Measurements from ENCODE around the gene GSTK1.
A peak's percentile ranks its signal among the peaks of the same experiment; 100 is the strongest.

Gene GSTK1

GRCh38 chr7:143300959-143301935, 38.0 kb downstream of the GSTK1 start:
- no peak for DNase-seq

- no peak for DNase-seq
Observed at GRCh38 chr7:143303733-143304132, 40.5 kb downstream of the GSTK1 start.

DNA sequence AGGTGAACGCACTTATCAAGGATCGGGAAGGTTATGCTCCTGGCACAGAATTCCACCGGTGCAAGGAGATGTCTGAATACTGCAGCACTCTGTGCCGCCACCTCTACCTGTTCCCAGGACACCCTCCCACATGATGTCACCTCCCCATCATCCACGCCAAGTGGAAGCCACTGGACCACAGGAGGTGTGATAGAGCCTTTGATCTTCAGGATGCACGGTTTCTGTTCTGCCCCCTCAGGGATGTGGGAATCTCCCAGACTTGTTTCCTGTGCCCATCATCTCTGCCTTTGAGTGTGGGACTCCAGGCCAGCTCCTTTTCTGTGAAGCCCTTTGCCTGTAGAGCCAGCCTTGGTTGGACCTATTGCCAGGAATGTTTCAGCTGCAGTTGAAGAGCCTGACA, 41.7 kb downstream of the GSTK1 start:
- DNase-seq = no peak

GRCh38 chr7:143305423-143306070, 42.3 kb downstream of the GSTK1 start:
- peak; percentile 91 for DNase-seq

DNA sequence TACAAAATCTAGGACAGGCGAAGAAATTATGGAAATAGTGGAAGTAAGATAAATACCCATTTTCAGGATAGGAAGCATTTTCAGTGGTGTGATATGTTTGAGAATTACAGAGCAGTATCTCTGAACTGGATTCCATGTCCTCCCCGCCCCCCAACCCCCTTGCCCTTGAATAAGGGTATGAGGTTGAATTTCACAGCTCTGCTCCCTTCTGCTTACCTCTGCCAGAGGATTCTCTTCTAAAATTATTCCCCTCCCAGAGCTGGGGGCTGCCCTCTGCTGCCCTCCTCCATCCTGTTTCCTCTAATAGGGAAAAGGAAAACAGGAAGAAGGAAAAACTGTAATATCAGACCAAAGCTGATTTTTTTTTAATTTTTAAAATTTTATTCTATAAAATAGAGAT, 45.4 kb downstream of the GSTK1 start:
- no peak for DNase-seq

GRCh38 chr7:143314127-143314526, 50.9 kb downstream of the GSTK1 start:
- DNase-seq = no peak

GRCh38 chr7:143315776-143316175, 52.5 kb downstream of the GSTK1 start, which contains the start of gene CLCN1:
Gene CLCN1 (plus strand): TSS chr7:143316111. CDS start chr7:143316213, 102 bp downstream.
- DNase-seq = no peak

DNA sequence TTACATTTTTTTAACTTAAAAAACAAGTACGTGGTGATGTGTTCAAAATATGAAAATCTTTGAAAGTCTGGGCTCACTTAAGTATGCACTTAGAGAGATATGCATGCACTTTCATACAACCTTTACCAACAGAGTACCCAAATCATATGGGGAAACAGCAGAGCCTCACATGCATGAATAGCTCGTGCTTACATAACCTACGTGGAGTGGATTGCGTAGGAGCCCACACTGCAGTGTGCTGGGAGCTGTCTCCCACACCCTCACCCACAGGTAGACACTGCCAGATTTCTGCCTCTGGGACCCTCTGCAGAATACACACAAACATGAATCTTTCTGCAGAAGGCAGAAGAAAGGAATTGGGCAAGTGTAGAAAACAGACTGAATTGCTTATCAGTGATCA, 53.3 kb downstream of the GSTK1 start:
- DNase-seq = no peak

DNA sequence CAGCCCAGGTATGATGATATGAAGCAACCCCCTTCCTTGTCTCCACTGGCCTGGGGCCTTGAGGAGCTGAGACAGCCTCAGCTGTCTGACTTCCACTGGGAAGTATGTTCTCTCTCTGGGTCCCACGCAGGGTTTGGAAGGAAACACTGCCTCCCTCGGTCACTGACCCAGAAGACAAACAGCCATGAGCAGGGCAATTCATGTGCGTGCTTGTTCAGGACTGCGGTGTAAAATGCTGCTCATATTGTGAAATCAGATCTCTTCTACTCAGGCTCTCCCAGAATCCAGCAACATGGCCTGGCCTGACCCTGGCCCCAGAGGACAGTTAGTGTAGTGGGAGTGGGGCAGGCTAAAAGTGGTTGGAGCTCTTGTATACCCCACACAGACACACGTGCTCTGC, 55.4 kb downstream of the GSTK1 start:
- no peak for DNase-seq

Measured in DMS53 (cell line).